GM10248 (cell line): ENCODE measurements around the gene DRAXIN.
A peak's percentile ranks its signal among the peaks of the same experiment; 100 is the strongest.

Experiments
- CTCF ChIA-PET: fragments of 300-600 bp; sonication (Branson Sonifier 250); formaldehyde crosslinking; extraction: SDS; loops from one replicate; lab custom pipeline; 2021; ENCODE audit warnings: antibody characterized with exemption; lab: Yijun Ruan, JAX
- POLR2A ChIA-PET: fragments of 350-650 bp; sonication (Branson Sonifier 250); formaldehyde crosslinking; extraction: SDS; loops from one replicate; lab custom pipeline; 2020; ENCODE audit warnings: antibody characterized with exemption; lab: Yijun Ruan, JAX
- DNase-seq: peaks from one replicate; pipeline ENCODE4 v3.0.0; 2012; ENCODE audit errors: extremely low spot score
- CTCF ChIP-seq: IDR thresholded peaks from 2 replicates; pipeline ENCODE4 v1.5.1; 2012; ENCODE audit warnings: mild to moderate bottlenecking, low read depth; ENCODE audit errors: extremely low read depth, missing control alignments, control extremely low read depth

The DRAXIN gene

GRCh38 chr1:11661103-11661502 is 30.4 kb upstream of the DRAXIN start:
- TF ChIP-seq CTCF, result no peak
- CTCF ChIA-PET, result interaction anchor here (0.8 to 3.3 kb wide), 3 partner anchors 8 to 623 kb away, joined by 3 to 15 read pairs (median 3); no protein-coding TSS in a partner anchor
- no peak for DNase-seq
- POLR2A ChIA-PET, result no interaction called here

- CTCF ChIA-PET, result interaction anchor here (0.7 to 3.4 kb wide), 28 partner anchors 9 to 1157 kb away, joined by 3 to 58 read pairs (median 4); partner anchors contain the start of genes AGTRAP, CLCN6, FBXO2 and FBXO44
- POLR2A ChIA-PET, result interaction anchor here (0.6 to 1.8 kb wide), 7 partner anchors 10 to 244 kb away, joined by 3 to 6 read pairs (median 4); partner anchors contain the start of gene MAD2L2
- peak; percentile 70 for DNase-seq
Measured at GRCh38 chr1:11664336-11665065, 27.0 kb upstream of the DRAXIN start.

GRCh38 chr1:11668516-11668915 is 23.0 kb upstream of the DRAXIN start:
- ChIA-PET CTCF (no interaction called here), POLR2A (no interaction called here)
- TF ChIP-seq CTCF, result no peak

More at GRCh38 chr1:11664336-11665065, 27.0 kb upstream of the DRAXIN start:
- TF ChIP-seq CTCF, result no peak

GRCh38 chr1:11670747-11671146 is 20.8 kb upstream of the DRAXIN start:
- POLR2A ChIA-PET, result no interaction called here
- peak; percentile 53 for DNase-seq
- CTCF ChIA-PET, result interaction anchor here (1.6 to 2.8 kb wide), 2 partner anchors 11 to 48 kb away, joined by 4 to 11 read pairs; partner anchors contain the start of gene MAD2L2
- TF ChIP-seq CTCF, result no peak

More at GRCh38 chr1:11668516-11668915, 23.0 kb upstream of the DRAXIN start:
- DNase-seq, result no peak

GRCh38 chr1:11671205-11671543 is 20.3 kb upstream of the DRAXIN start:
- DNase-seq, result no peak
- TF ChIP-seq CTCF, result no peak
- ChIA-PET POLR2A (no interaction called here), CTCF (interaction anchor here (1.6 to 2.8 kb wide), 2 partner anchors 10 to 48 kb away, joined by 4 to 11 read pairs; partner anchors contain the start of gene MAD2L2)

- POLR2A ChIA-PET, result no interaction called here
- DNase-seq, result no peak
- CTCF ChIA-PET, result interaction anchor here (1.6 to 3.0 kb wide), 3 partner anchors 7 to 47 kb away, joined by 4 to 19 read pairs (median 11); partner anchors contain the start of genes FBXO6 and MAD2L2
- TF ChIP-seq CTCF, result no peak
Measured at GRCh38 chr1:11671544-11672286, 19.8 kb upstream of the DRAXIN start.
